ENCODE results near the gene AK1.
"Not testable (repeated sequence)": the region's sequence is repeated elsewhere in the genome, so short reads cannot be mapped to it uniquely, and the experiment has no call there.

The AK1 gene

DNA sequence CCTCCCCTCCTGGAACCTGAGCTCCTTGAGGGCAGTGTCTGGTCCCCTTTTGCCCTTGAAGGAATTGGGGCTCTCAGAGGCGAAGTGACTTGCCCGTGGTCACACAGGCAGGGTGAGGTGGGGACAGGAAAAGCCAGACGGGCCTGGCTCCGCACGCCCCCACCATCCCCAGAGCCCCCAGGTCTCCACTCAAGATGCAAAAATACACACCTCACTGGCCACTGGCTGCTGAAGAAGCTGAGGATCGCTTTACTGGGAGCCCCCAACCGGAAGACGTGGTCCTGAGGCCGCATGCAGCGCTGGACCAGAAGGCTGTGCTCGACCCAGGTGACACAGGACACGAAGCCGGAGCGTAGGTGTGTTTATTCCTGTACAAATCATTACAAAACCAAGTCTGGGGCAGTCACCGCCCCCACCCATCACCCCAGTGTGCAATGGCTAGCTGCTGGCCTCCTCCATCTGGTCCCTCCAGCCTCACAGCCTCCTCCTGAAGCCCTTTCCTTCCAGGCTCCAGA, 7.6 kb upstream of the AK1 start:
- no peak for DNase-seq (ENCODE audit: low read depth in 2 of 2)

DNA sequence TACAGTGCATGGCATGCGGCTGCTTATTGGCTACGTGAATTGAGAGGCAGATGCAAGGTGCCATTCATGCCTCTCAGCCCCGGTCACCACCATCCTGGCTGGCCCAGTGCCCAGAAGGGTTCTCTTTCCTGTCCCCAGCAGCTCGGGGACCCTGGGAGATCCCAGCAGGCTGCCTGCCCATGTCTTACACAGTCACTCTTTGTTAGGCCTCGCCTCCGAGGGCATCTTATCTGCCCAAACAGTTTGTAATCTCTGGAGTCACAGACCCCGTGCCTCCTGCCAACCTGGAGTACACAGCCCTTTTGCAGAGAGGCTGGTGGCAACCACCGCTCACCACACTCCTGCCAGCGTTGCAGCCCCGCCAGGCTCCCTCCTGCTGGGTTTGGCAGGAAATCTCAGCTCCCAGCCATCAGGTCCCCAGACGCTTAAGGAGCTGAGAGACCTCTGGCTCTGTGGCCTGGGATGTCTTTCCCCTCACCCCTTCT, 7.0 kb upstream of the AK1 start:
- DNase-seq (ENCODE audit: low read depth in 2 of 2), result no peak

GRCh38 chr9:127883959-127884358, 6.5 kb upstream of the AK1 start:
- DNase-seq (ENCODE audit: low read depth in 2 of 2), result no peak

DNA sequence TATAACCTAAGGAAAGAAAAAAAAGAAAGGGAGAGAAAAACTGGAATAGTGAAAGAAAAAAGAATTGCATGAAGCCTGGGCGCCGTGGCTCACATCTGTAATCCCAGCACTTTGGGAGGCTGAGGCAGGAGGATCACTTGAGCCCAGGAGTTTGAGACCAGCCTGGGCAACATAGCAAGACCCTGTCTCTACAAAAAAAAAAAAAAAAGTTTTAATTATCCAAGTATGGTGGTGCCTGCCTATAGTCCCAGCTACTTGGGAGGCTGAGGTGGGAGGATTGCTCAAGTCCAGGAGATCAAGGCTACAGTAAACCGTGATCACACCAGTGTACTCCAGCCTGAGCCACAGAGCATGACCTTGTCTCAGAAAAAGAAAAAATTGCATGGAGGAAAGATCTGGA, 4.2 kb upstream of the AK1 start:
- DNase-seq (ENCODE audit: low read depth in 2 of 2), result not testable (repeated sequence)

GRCh38 chr9:127880143-127880542, 2.7 kb upstream of the AK1 start:
- DNase-seq (ENCODE audit: low read depth in 2 of 2), result no peak

DNA sequence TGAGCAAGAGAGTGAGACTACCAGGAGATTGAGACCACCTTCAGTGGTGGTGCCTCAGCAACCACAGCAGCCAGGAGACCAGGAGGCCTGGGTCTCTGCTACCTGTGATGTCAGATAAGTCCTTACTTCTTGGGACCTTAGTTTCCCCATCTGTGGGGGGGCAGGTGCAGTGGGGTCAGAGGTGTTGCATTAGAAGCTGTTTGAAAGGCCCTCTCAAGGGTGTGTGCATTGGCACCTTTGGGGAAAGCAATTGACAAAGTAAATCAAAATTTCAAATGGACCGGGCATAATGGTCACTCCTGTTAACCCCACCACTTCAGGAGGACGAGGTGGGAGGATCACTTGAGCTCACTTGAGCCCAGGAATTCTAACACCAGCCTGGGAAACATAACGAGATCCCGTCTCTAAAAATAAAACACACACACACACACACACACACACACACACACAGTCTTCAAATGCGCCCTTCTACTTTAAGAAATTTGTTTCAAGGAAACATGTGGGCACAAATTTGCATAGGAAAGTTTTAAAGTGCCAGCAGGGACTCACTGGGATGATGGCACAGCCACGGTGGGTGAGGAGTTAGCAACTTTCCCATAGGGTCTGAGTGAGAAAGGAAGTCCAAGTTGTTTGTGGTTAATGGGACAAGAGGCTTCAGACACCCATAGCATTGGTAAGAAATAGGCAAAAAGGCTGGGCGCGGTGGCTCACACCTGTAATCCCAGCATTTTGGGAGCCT, 1.3 kb upstream of the AK1 start:
- DNase-seq (ENCODE audit: low read depth in 2 of 2), result no peak

GRCh38 chr9:127878001-127878651, 651 bp upstream of the AK1 start:
- no peak for DNase-seq (ENCODE audit: low read depth in 2 of 2)

DNA sequence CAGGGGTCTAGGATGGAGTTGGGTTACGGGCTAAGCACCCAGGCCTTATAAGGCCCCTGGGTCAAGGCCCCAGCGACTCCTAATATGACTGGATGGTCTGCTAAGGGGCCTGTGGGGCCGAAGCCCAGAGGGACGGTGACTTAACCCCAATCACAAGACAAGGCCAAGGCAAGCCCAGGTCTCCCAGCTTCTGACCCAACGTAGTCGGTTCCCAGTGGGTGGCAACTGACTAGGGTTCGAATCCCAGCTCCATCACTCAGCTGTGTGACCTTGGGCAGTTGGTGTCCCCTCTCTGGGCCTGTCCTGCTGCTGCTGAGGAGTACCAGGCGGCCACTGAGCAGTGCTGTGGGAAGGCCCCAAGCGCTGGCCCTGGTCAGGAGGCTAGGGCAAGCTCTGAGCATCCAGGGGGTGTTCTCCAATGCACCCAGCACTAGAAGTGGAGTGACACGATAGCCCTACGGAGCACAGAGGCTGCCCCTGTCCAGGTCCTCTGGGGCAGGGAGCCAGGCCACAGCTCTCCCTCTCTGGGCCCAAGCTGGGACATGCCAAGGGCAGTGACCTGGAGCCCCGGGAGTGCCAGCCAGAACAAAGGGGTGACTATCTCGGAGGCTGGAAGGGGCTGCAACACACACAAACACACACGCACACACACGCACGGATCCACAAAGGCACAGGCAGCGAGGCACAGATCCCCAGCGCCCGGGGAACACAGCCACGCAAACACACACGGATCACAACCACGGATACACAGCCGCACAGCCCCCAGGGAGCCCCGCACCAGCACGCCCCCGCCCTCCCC, 512 bp downstream of the AK1 start:
- no peak for DNase-seq (ENCODE audit: low read depth in 2 of 2)

GRCh38 chr9:127876026-127876763, 1.3 kb downstream of the AK1 start:
- no peak for DNase-seq (ENCODE audit: low read depth in 2 of 2)

DNA sequence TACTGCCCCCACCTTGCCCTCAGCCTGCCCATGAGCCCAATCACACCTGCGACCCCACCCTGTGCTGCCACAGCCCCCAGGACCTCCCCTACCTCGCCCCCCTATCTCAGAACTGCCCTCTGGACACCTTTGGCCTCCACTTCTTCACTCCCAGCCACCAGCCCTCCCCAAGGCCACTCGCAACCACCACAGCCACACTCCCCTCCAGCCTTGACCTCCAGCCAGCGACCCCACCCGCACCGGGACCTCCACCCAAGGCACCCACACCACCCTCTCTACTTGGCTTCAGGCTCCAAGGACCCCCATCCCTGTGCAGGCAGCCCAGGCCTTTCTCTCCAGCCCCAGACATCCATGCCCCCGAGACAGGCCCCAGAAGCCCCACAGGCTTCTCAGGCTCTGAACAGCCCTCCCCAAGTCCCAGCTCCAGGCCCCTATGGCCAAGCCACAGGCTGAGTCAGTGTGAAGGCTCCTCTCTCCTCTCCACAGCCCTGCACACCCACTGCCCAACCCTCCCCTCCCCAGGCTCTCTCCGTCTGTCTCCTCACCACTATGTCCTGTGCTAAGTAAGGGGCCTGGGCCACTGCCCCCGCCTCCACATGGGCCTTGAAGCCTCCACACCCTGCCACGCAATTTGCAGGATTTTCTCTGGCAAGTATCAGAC, 2.0 kb downstream of the AK1 start:
- peak in 1 of 2 experiments; percentile 31 for DNase-seq (ENCODE audit: low read depth in 2 of 2)

DNA sequence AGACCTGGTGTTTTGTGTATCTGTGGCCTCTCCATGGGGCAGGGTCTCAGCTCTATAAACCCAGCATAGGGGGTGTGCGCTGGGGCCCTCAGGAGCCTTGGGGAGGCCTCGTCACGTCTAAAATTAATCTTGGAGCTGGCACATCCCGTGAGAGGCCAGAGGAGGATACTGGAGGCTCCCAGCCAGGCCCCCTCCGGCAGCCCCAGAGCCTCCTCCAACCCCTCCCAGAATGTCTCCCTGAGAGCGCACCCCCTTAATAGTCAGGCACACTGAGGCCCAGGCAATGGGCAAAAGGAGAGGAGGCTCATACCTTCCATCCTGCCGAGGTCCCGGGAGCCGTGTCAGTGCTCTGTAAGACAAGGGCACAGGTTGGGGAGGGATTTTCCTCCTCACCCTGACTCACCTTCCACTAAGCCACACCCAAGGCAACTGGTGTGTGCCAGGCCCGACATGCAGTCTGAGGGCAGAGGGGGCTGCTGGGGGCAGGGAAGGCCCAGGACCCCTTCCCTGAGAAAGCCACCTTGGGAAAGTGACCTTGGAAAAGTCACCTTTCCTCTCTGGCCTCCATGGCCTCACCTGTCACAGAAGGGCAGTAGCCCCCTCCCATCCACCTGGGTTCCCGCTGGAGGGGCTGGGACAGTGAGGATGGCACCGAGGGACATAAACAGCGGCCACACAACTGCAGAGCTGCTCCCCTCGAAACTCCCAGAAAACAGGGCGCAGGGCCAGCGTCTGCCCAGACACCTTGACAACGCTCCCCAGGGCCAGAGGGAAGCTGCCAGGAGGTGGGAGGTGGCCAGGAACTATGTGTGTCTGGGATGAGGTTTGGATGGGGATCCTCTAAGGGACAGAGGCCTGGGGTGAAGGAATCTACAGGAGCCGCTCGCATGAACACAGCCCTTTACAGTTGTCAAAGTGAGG, 2.9 kb downstream of the AK1 start:
- no peak for DNase-seq (ENCODE audit: low read depth in 2 of 2)

DNA sequence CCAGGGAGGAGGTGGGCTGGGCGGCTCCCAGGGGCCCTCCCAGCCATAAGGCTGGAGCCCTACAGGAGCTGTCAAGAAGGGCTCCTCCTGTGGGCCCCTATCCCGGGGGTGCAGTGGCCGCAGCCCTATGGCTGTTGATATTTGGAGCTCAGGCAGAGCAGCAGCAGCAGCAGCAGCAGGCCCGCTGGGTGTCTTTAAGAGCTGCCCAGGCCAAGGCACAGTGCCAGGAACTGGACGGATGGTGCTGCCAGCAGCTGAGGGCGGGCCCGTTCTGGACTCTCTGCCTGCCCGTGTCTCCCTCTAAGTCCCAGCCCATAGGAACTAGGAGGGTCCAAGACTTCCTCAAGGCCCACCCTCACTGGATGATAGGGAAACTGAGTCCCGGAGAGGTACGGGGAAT, 3.6 kb downstream of the AK1 start:
- DNase-seq (ENCODE audit: low read depth in 2 of 2), result no peak

DNA sequence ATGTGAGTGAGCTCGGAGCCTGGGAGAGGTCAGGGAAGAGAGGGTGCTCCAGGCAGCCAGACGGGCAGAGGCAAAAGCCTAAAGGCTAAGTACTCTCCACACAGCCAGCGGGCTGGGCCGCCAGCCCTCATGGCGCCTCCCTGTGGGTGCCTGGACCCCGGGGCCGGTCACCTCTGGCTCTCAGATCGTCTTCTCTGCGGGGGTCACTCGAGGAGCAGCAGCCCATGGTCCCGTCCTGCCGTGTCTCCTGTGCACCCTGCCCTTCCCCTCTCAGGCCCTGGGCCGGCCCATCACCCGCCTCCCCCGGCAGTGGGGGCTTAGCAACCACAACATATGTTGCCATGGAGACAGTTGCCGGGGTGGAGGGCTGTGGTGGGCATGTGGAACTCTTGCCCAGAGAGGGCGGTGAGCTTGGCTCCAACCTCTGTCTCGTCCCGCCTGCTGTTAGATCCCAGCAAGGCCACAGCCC, 4.2 kb downstream of the AK1 start:
- no peak for DNase-seq (ENCODE audit: low read depth in 2 of 2)

DNA sequence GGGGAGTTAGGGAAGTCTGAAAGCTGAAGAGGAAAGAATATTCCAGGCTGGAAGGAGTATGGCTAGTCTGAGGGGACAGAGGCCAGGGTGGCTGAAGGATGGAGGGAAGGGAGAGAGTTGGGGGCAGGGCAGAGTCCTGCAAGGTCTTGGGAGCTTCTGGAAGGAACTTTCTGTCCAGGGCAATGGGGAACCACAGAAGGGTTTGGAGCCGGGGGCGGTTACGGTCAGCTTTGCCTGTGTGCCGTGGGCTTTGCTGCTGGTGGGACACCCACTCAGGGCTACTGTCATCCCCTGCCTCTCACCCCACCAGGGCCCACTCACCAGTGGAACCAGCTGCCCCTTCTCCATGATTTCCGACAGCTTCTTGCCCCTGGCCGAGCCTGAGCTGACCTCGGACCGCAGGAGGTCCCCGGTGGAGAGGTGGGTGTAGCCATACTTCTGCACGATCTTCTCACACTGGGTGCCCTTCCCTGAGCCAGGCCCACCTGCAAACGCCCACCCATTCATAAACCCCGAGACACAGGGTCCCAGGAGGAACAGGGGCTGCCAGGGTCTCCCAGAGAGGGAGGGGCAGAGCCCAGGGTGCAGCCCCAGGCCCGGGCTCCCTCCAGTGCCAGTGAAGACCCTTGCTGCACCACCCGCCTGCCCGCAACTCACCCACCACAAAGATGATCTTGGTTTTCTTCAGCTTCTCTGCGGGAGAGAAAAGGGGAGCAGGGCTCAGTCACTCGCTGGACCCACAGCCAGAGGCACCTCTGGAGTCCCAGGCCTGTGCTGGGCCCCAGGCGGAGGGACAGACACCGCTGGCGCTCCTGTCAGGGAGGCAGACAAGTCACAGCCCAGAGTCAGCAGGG, 4.9 kb downstream of the AK1 start:
- no peak for DNase-seq (ENCODE audit: low read depth in 2 of 2)

DNA sequence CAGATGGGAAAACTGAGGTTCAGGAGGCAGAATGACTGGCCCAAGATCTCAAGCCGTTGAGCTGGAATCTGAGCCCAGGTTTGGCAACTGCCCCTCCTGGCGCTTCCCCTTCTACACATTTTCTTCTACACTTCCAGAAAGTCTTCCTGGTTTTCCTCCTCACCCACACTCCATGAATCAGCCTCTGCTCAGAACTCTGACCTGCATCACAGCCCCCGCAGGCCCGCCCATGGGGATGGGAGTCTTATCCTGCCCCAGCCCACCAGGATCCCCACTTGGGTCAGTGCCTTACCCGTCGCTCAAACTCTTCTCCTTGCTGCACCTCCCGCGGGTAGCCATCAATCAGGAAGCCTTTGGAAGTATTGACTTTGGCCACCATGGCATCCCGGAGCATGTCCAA, 5.9 kb downstream of the AK1 start:
- DNase-seq (ENCODE audit: low read depth in 2 of 2), result no peak

GRCh38 chr9:127870887-127871286, 6.6 kb downstream of the AK1 start:
- no peak for DNase-seq (ENCODE audit: low read depth in 2 of 2)

DNA sequence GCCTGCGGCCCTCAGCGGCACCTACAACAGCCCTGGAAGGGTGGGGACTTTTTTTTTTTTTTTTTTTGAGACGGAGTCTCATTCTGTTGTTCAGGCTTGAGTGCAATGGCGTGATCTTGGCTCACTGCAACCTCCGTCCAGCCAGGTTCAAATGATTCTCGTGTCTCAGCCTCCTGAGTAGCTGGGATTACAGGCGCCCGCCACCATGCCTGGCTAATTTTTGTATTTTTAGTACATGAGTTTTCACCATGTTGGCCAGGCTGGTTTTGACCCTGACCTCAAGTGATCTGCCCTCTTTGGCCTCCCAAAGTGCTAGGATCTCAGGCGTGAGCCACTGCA, 7.4 kb downstream of the AK1 start:
- DNase-seq (ENCODE audit: low read depth in 2 of 2), result not testable (repeated sequence)

DNA sequence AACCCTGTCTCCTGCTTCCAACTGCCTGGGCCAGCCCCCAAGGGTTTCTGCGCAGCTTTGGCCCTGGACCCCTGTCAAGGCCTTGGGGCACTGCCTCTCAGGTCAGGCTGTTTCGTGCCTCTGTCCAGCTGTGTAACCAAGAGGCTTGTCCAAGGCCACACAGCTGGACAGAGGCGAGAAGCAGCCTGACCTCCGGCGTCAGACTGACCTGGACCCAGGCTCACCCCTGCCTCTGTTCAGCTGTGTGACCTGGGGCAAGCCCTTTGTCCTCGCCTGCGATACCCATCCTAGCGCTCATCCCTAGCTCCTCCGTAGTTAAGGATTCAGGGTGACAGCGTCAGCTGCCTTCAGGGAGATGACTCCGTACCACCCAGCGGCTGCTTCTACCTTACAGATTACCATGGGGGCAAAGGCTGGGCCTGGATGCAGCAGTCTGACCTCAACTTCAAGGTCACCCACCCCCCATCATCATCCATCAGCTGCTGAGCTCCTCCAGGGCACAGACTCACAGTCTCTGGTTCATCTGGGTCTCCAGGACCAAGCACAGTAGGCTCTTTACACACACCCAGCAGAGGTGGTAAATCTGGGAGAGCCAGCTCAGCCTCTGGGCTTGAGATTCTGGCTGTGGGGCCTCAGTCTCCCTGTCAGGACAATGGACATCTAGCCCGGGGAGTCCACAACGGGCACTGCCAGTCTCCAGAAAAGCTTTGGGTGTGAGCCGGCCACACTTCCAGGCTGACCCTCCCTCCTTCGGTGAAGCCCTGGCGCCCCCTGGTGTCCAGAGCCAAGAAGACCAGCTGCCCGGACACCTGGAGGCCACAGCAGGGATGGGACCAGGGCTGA, 7.9 kb downstream of the AK1 start:
- peak; percentile 27 to 33 for DNase-seq (ENCODE audit: low read depth in 2 of 2)
